Stimulated activated CD4-positive, alpha-beta T cell treated with anti-CD3 and anti-CD28 coated beads, Interleukin-4, amount 100 ng/mL, for 48 hours (primary cell): ENCODE results near the gene TSEN2.
A peak's percentile ranks its signal among the peaks of the same experiment; 100 is the strongest.
"Not testable (repeated sequence)": the region's sequence is repeated elsewhere in the genome, so short reads cannot be mapped to it uniquely, and the experiment has no call there.

Experiments used
- DNase-seq, 2 donors: peaks; one replicate each; pipeline ENCODE4 v3.0.0-alpha.2; 2020; ENCODE audit warnings: low read depth in 2 of 2

The TSEN2 gene

GRCh38 chr3:12452361-12453330 is 31.6 kb upstream of the TSEN2 start:
- DNase-seq, result no peak

GRCh38 chr3:12454076-12454815 is 30.0 kb upstream of the TSEN2 start:
- no peak for DNase-seq

- DNase-seq, result no peak
Measured at GRCh38 chr3:12454816-12455121, 29.5 kb upstream of the TSEN2 start.

GRCh38 chr3:12455740-12456139 is 28.5 kb upstream of the TSEN2 start:
- DNase-seq, result no peak

- no peak for DNase-seq
Measured at GRCh38 chr3:12456441-12456840, 27.8 kb upstream of the TSEN2 start.

- not testable (repeated sequence) for DNase-seq
Measured at GRCh38 chr3:12457380-12457779, 26.9 kb upstream of the TSEN2 start.

GRCh38 chr3:12458901-12459300 is 25.4 kb upstream of the TSEN2 start:
- no peak for DNase-seq

GRCh38 chr3:12460127-12460526 is 24.2 kb upstream of the TSEN2 start:
- no peak for DNase-seq

- DNase-seq, result peak in 1 of 2 donors; percentile 16
Measured at GRCh38 chr3:12461097-12461649, 23.1 kb upstream of the TSEN2 start.

GRCh38 chr3:12462159-12462947 is 21.9 kb upstream of the TSEN2 start:
- no peak for DNase-seq

- no peak for DNase-seq
Measured at GRCh38 chr3:12463686-12464085, 20.6 kb upstream of the TSEN2 start.

GRCh38 chr3:12464181-12464580 is 20.1 kb upstream of the TSEN2 start:
- no peak for DNase-seq

GRCh38 chr3:12465151-12465835 is 19.0 kb upstream of the TSEN2 start:
- DNase-seq, result no peak

- DNase-seq, result no peak
Measured at GRCh38 chr3:12465836-12466225, 18.4 kb upstream of the TSEN2 start.

GRCh38 chr3:12467746-12468145 is 16.5 kb upstream of the TSEN2 start:
- DNase-seq, result no peak

- DNase-seq, result no peak
Measured at GRCh38 chr3:12468276-12468675, 16.0 kb upstream of the TSEN2 start.

GRCh38 chr3:12468757-12469156 is 15.5 kb upstream of the TSEN2 start:
- DNase-seq, result no peak

GRCh38 chr3:12469222-12469621 is 15.1 kb upstream of the TSEN2 start:
- DNase-seq, result not testable (repeated sequence)

GRCh38 chr3:12470111-12470510 is 14.2 kb upstream of the TSEN2 start:
- DNase-seq, result no peak

- DNase-seq, result no peak
Measured at GRCh38 chr3:12470680-12471079, 13.6 kb upstream of the TSEN2 start.

GRCh38 chr3:12471241-12471640 is 13.0 kb upstream of the TSEN2 start:
- DNase-seq, result peak; percentile 57 to 62
